Liver (tissue), 9 donors: ENCODE results near the gene VPS26C. TPM values are rescaled to one million over a fixed set of nuclear protein-coding genes. Genes with fewer than 3 reads are reported as not detected.
"Not testable (repeated sequence)": the region's sequence is repeated elsewhere in the genome, so short reads cannot be mapped to it uniquely, and the experiment has no call there.

ENCODE experiments used
- DNase-seq: peaks from one replicate; pipeline ENCODE4 v3.0.0-alpha.2; 2017; ENCODE audit warnings: low spot score
- H3K27ac ChIP-seq, 2 donors: one replicate each; pipeline ENCODE4 v1.7.0; 2013; ENCODE audit warnings: inconsistent platforms in 2 of 2, low read length in 2 of 2, control low read depth in 1 of 2, low read depth in 1 of 2, mild to moderate bottlenecking in 1 of 2
- H3K27me3 ChIP-seq, 4 donors: one replicate each; pipeline versions ENCODE4 v1.6.1 to v1.7.0; 2013; ENCODE audit warnings: low read length in 3 of 4, inconsistent platforms in 1 of 4, mild to moderate bottlenecking in 1 of 4, moderate library complexity in 1 of 4; ENCODE audit not compliant: control insufficient read depth in 4 of 4, insufficient read depth in 4 of 4
- H3K36me3 ChIP-seq, 4 donors: one replicate each; pipeline versions ENCODE4 v1.6.1 to v1.7.0; 2013; ENCODE audit warnings: low read length in 3 of 4, mild to moderate bottlenecking in 3 of 4, low read depth in 1 of 4, moderate library complexity in 1 of 4; ENCODE audit not compliant: control insufficient read depth in 4 of 4, insufficient read depth in 3 of 4
- H3K4me1 ChIP-seq, 4 donors: one replicate each; pipeline versions ENCODE4 v1.6.1 to v1.7.0; 2013; ENCODE audit warnings: low read length in 3 of 4, mild to moderate bottlenecking in 3 of 4, moderate library complexity in 1 of 4; ENCODE audit not compliant: control insufficient read depth in 4 of 4, insufficient read depth in 4 of 4
- H3K4me3 ChIP-seq, 3 donors: one replicate each; pipeline versions ENCODE4 v1.6.1 to v1.7.0; 2013; ENCODE audit warnings: low read length in 3 of 3, control low read depth in 1 of 3, low read depth in 1 of 3, mild to moderate bottlenecking in 1 of 3
- H3K9ac ChIP-seq, 2 donors: one replicate each; pipeline ENCODE4 v1.7.0; 2013; ENCODE audit warnings: low read length in 2 of 2, mild to moderate bottlenecking in 2 of 2, moderate library complexity in 2 of 2, control low read depth in 1 of 2, low read depth in 1 of 2
- H3K9me3 ChIP-seq, 4 donors: one replicate each; pipeline versions ENCODE4 v1.6.1 to v1.7.0; 2013; ENCODE audit warnings: low read length in 3 of 4; ENCODE audit not compliant: control insufficient read depth in 4 of 4
- ATF3 ChIP-seq: IDR thresholded peaks from 2 replicates; pipeline ENCODE4 v1.6.1; 2016; ENCODE audit warnings: antibody characterized with exemption
- CTCF ChIP-seq: fragments of 150-350 bp; IDR thresholded peaks from 2 replicates; pipeline ENCODE4 v1.5.1; 2017; ENCODE audit warnings: improper control_type of control experiment, low read depth, low read length; ENCODE audit not compliant: missing input control
- EGR1 ChIP-seq, 2 donors: IDR thresholded peaks; 2 replicates each; pipeline ENCODE4 v1.6.1; 2016 to 2018; ENCODE audit warnings: antibody characterized with exemption in 2 of 2, low read depth in 2 of 2
- GABPA ChIP-seq, 2 donors: IDR thresholded peaks in 1 of 2; conservative IDR thresholded peaks in 1 of 2; 2 replicates each; pipeline ENCODE4 v1.6.1; 2016; ENCODE audit warnings: antibody characterized with exemption in 2 of 2, mild to moderate bottlenecking in 1 of 2, moderate library complexity in 1 of 2
- JUND ChIP-seq, 2 donors: IDR thresholded peaks; 2 replicates each; pipeline ENCODE4 v1.6.1; 2016; ENCODE audit warnings: antibody characterized with exemption in 2 of 2
- MAX ChIP-seq: IDR thresholded peaks from 2 replicates; pipeline ENCODE4 v1.6.1; 2016; ENCODE audit warnings: antibody characterized with exemption
- NR2F2 ChIP-seq: IDR thresholded peaks from 2 replicates; pipeline ENCODE4 v1.6.1; 2016; ENCODE audit warnings: antibody characterized with exemption
- RXRA ChIP-seq, 2 donors: IDR thresholded peaks; 2 replicates each; pipeline ENCODE4 v1.6.1; 2017 to 2018; ENCODE audit warnings: antibody characterized with exemption in 2 of 2, mild to moderate bottlenecking in 1 of 2
- SP1 ChIP-seq: IDR thresholded peaks from 2 replicates; pipeline ENCODE4 v1.6.1; 2018; ENCODE audit warnings: antibody characterized with exemption, mild to moderate bottlenecking
- TAF1 ChIP-seq: conservative IDR thresholded peaks from 2 replicates; pipeline ENCODE4 v1.6.1; 2016; ENCODE audit warnings: antibody characterized with exemption, mild to moderate bottlenecking
- YY1 ChIP-seq: IDR thresholded peaks from 2 replicates; pipeline ENCODE4 v1.6.1; 2016; ENCODE audit warnings: antibody characterized with exemption, mild to moderate bottlenecking
- WGBS: extraction: QIAGEN DNeasy Blood & Tissue Kit; methylation state at CpG from one replicate; pipeline ENCODE4 v1.1.7; 2013; 5-methylcytosine and 5-hydroxymethylcytosine counted together
- polyA plus RNA-seq, 2 donors: library from polyadenylated mRNA; stranded (reverse) in 1 of 2; unstranded in 1 of 2; fragments of 200-250 nt in 1 of 2; fragments of >200 nt in 1 of 2; fragmentation: Nextera tagmentation in 1 of 2; extraction: Ambion mirVana in 1 of 2; gene quantifications; one replicate each; pipeline versions ENCODE4 v1.2.1 to v1.2.3, GENCODE V29; 2013 to 2015
- total RNA-seq, 2 donors: library from RNA; depleted of rRNA; stranded (reverse); fragments of >200 nt; gene quantifications; one replicate each; pipeline ENCODE4 v1.2.3, GENCODE V29; 2014
- donor health status: healthy.
- donor health status: healthy.
- donor health status: healthy.
- donor health status: healthy.
- donor health status: healthy.

Gene VPS26C
- total and polyA plus RNA-seq, 4 donors: 16.3 to 37.7 (median 22.8) TPM

GRCh38 chr21:37226041-37226920 lies 40.9 kb downstream of the VPS26C start:
- Histone ChIP-seq H3K4me3 (no peak overlapping the region), H3K4me1 (peaks cover 0 to 3% (median 0%) of the 10 kb centered on the region in 4 donors), H3K27ac (no peak overlapping the region), H3K36me3 (peaks cover 9 to 42% (median 27%) of the 10 kb centered on the region in 4 donors), H3K9me3 (no peaks in the 10 kb centered on the region), H3K9ac (no peak overlapping the region), H3K27me3 (no peaks in the 10 kb centered on the region)
- TF ChIP-seq ATF3: no peak
- TF ChIP-seq EGR1 (IDR thresholded peaks at IDR 0.05; ENCODE audit: low read depth in 2 of 2): no peak
- no peak for TF ChIP-seq SP1
- TF ChIP-seq GABPA (IDR thresholded peaks at IDR 0.05 in 1 of 2, conservative IDR thresholded peaks at IDR 0.05 in 1 of 2): no peak
- WGBS: 94% methylated on average over 18 of the region's 18 CpGs
- no peak for DNase-seq

- Histone ChIP-seq H3K9ac (no peak overlapping the region), H3K36me3 (peaks cover 9 to 40% (median 26%) of the 10 kb centered on the region in 4 donors), H3K4me1 (peaks cover 0 to 15% (median 3%) of the 10 kb centered on the region in 4 donors), H3K9me3 (no peaks in the 10 kb centered on the region), H3K27me3 (no peaks in the 10 kb centered on the region), H3K4me3 (no peak overlapping the region), H3K27ac (no peak overlapping the region)
- TF ChIP-seq GABPA (IDR thresholded peaks at IDR 0.05 in 1 of 2, conservative IDR thresholded peaks at IDR 0.05 in 1 of 2): no peak
- no peak for TF ChIP-seq YY1
- no peak for TF ChIP-seq TAF1
- no peak for TF ChIP-seq CTCF
- TF ChIP-seq JUND (IDR thresholded peaks at IDR 0.05): no peak
- no peak for DNase-seq
- 88% methylated on average over 21 of the region's 21 CpGs for WGBS
Measured at GRCh38 chr21:37224861-37225839, 42.0 kb downstream of the VPS26C start.

- Histone ChIP-seq H3K36me3 (peaks cover 9 to 38% (median 25%) of the 10 kb centered on the region in 4 donors), H3K4me1 (peaks cover 0 to 16% (median 3%) of the 10 kb centered on the region in 4 donors)
- TF ChIP-seq EGR1 (IDR thresholded peaks at IDR 0.05; ENCODE audit: low read depth in 2 of 2): no peak
- TF ChIP-seq GABPA (IDR thresholded peaks at IDR 0.05 in 1 of 2, conservative IDR thresholded peaks at IDR 0.05 in 1 of 2): no peak
- no peak for TF ChIP-seq MAX
- no peak for TF ChIP-seq NR2F2
- no peak for TF ChIP-seq RXRA (IDR thresholded peaks at IDR 0.05)
- TF ChIP-seq CTCF: no peak
- TF ChIP-seq TAF1: no peak
- TF ChIP-seq ATF3: no peak
- TF ChIP-seq YY1: no peak
- TF ChIP-seq SP1: no peak
Measured at GRCh38 chr21:37223804-37224345, 43.3 kb downstream of the VPS26C start.

GRCh38 chr21:37222248-37222647 lies 44.9 kb downstream of the VPS26C start:
- not testable (repeated sequence) for H3K27ac ChIP-seq, H3K4me3 ChIP-seq, H3K9me3 ChIP-seq, H3K9ac ChIP-seq, DNase-seq, H3K27me3 ChIP-seq
- WGBS: 93% methylated on average over 3 of the region's 3 CpGs
- H3K4me1 ChIP-seq: peaks cover 0 to 16% (median 3%) of the 10 kb centered on the region in 4 donors
- peaks cover 4 to 31% (median 20%) of the 10 kb centered on the region in 4 donors for H3K36me3 ChIP-seq

More at GRCh38 chr21:37223804-37224345, 43.3 kb downstream of the VPS26C start:
- Histone ChIP-seq H3K4me3 (no peak overlapping the region), H3K27ac (no peak overlapping the region), H3K9ac (no peak overlapping the region), H3K27me3 (no peaks in the 10 kb centered on the region), H3K9me3 (no peaks in the 10 kb centered on the region)
- WGBS: 97% methylated on average over 2 of the region's 2 CpGs
- DNase-seq: no peak
